ACC112 (cell line): ENCODE results near the gene AHRR.
"Not testable (repeated sequence)": the region's sequence is repeated elsewhere in the genome, so short reads cannot be mapped to it uniquely, and the experiment has no call there.

Experiments used
- H2AFZ ChIP-seq: fragments of 200-600 bp; sonication (generic); one replicate; pipeline ENCODE4 v1.6.0; 2017; ENCODE audit warnings: antibody characterized with exemption, low read length; ENCODE audit not compliant: unreplicated experiment
- H3K27ac ChIP-seq: fragments of 200-600 bp; sonication (generic); 2 replicates; pipeline ENCODE4 v1.5.1; 2014; ENCODE audit warnings: low read depth, mild to moderate bottlenecking, antibody characterized with exemption, low read length, moderate library complexity
- H3K27me3 ChIP-seq: fragments of 200-600 bp; sonication (generic); 2 replicates; pipeline ENCODE4 v1.6.1; 2014; ENCODE audit warnings: mild to moderate bottlenecking, antibody characterized with exemption, low read length, moderate library complexity, mixed read lengths; ENCODE audit not compliant: insufficient read depth
- H3K36me3 ChIP-seq: fragments of 200-600 bp; sonication (generic); 2 replicates; pipeline ENCODE4 v1.6.1; 2016; ENCODE audit warnings: mild to moderate bottlenecking, antibody characterized with exemption, low read length, moderate library complexity, mixed read lengths; ENCODE audit not compliant: insufficient read depth
- H3K4me1 ChIP-seq: fragments of 200-600 bp; sonication (generic); one replicate; pipeline ENCODE4 v1.6.1; 2016; ENCODE audit warnings: low read length, mixed read lengths; ENCODE audit not compliant: insufficient read depth, unreplicated experiment, control insufficient read depth
- H3K4me3 ChIP-seq: fragments of 200-600 bp; sonication (generic); 2 replicates; pipeline ENCODE4 v1.5.1; 2014; ENCODE audit warnings: mild to moderate bottlenecking, low read depth, low read length
- H3K79me2 ChIP-seq: fragments of 200-600 bp; sonication (generic); one replicate; pipeline ENCODE4 v1.6.0; 2016; ENCODE audit warnings: low read length; ENCODE audit not compliant: control insufficient read depth, unreplicated experiment, insufficient read depth

AHRR gene

DNA sequence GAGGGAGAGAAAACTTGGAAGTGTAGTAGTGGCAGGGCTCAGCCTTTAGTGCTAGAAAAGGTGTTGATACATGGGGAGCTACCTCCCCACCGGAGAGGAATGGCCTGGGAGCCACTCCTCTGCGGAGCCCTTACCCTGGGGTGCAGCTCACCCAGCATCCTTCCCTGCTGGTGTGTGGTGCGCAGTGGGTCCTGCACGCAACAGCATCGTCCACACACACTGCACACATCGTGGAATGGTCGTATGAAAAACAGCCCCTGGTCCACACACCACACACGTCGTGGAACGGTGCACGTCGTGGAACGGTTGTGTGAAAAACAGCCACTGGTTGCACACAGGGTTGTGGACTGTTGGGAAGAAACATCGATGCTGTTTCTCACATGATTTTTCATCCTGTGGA is 16.1 kb upstream of the AHRR start:
- Histone ChIP-seq H3K4me3 (no peak overlapping the region), H3K79me2 (peaks cover 11% of the 10 kb centered on the region), H3K36me3 (no peaks in the 10 kb centered on the region), H3K4me1 (peaks cover 4% of the 10 kb centered on the region), H2AFZ (no peak overlapping the region), H3K27me3 (no peaks in the 10 kb centered on the region), H3K27ac (no peak overlapping the region)

DNA sequence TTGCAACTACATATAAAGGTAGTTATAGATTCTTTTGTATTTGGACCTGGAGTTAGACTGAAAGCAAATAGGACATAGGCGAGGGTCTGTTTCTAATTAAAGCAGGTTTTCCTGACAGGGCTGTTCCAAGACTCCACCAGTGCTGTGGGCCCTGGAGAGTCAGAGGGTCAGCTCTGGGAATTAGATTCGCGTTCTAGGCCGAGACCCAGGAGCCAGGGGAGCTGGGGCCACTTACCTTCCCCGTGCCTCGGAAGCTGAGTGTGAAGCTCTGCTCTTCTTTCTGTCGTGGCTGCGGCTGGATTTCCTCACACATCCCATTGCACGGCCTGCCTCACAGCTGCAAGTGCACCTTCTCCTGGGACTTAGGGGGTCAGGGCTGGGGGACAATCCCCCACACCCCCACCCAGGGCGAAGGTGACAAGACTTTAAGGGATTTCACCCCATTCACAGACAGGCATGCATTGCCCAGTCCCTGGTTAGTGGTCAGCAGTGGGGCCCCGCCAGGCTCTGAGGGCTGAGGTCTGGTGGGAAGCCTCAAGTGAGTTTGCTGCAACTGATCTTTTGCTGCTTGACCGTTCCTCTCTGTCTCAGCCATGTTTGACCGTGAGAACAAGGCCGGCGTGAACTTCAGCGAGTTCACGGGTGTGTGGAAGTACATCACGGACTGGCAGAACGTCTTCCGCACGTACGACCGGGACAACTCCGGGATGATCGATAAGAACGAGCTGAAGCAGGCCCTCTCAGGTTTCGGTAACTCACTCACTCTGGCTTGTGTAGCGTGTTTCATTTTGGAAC is 15.3 kb upstream of the AHRR start:
- no peak overlapping the region for H2AFZ ChIP-seq
- H3K27ac ChIP-seq, result no peak overlapping the region
- peaks cover 12% of the 10 kb centered on the region for H3K4me1 ChIP-seq
- H3K36me3 ChIP-seq, result no peaks in the 10 kb centered on the region
- H3K4me3 ChIP-seq, result no peak overlapping the region
- no peaks in the 10 kb centered on the region for H3K27me3 ChIP-seq
- H3K79me2 ChIP-seq, result peaks cover 11% of the 10 kb centered on the region

DNA sequence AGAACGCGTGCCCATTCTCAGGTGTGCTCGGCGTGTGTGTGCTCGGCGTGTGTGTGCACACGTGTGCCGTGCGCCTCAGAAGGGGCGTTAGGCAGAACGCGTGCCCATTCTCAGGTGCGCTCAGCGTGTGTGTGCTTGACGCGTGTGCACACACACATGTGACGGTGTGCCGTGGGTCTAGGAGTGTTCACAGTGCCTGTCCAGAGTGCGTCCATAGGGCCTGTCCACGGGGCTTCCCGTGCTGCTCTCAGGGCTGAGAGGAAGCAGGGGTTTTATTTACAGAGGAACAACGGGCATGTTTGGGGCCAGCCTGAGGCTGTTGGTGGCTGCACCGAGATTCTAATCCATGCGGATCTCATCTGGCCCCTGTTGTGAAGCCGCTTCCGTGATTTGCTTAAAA is 14.2 kb upstream of the AHRR start:
- H2AFZ ChIP-seq, result no peak overlapping the region
- H3K27ac ChIP-seq, result no peak overlapping the region
- no peak overlapping the region for H3K4me3 ChIP-seq
- peaks cover 14% of the 10 kb centered on the region for H3K4me1 ChIP-seq
- H3K27me3 ChIP-seq, result no peaks in the 10 kb centered on the region
- H3K36me3 ChIP-seq, result no peaks in the 10 kb centered on the region
- peaks cover 16% of the 10 kb centered on the region for H3K79me2 ChIP-seq

DNA sequence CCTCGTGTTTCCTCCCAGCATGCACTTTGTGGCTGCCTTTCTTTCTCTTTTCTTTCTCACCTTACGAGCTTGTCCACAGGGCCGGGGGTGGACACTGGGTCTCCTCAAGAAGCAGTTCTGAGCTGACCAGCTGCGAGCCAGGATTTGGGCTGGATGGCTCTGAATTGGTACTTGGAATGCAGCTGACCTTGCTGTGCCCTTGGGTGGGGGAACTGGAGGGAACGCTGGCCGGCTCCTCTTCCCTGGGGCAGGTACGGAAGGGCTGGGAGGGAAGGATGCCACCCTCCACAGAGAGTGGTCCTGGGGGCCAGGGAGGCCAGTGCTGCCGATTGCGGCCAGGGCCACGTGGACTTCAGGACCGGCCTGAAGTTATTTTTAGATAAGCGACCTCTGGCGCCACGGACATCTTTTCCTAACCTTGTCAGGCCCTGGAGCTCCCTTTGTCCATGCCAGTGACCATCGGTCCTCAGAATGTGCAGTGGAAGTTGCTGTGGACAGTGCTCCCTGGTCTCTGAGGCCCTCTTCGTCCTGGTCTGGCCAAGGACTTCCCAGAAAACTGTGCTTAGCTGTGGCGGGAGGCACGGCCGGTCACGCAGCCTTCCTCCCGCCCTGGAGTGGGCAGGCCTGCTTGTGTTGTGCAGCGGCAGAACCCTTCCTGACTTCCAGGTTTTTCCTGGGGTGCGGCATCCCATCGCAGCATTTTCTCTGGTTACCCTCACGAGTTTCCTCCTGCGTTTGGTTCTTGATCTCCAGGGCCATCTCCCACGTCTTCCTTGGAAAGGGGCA is 13.5 kb upstream of the AHRR start:
- Histone ChIP-seq H3K79me2 (peaks cover 16% of the 10 kb centered on the region), H3K36me3 (no peaks in the 10 kb centered on the region), H3K4me1 (peaks cover 14% of the 10 kb centered on the region), H3K27ac (no peak overlapping the region), H3K4me3 (no peak overlapping the region), H3K27me3 (no peaks in the 10 kb centered on the region), H2AFZ (no peak overlapping the region)

DNA sequence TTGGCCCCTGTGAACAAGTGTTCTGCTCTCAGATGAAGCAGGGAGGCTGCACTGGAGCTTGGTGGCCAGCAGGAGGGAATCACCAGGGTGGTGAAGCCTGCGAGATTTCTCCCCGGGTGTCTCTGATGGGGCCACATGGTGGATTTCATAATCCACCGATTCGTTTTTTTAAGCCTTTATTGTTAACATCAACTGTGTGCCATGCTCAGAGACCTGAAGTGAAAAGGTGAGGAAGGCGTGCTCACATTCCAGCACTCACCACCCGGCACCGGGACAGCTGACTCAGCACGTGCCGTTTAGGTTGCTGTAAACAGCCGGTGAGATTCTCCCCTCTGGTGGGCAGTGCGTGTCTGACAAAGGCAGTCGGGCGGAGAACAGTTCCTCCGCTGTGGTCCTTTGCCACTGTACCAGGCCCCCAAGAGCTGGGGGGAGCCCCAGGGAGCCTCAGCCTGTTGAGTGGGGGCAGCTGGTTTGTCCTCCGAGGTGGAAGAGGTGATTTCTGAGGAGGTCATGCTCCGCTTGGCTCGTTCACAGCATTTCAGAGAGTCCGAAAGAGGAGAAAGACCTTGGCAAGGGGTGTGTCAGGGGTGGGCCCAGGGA is 12.7 kb upstream of the AHRR start:
- no peak overlapping the region for H3K4me3 ChIP-seq
- peaks cover 14% of the 10 kb centered on the region for H3K79me2 ChIP-seq
- no peak overlapping the region; the same call in 1 of the 2 replicates for H3K27ac ChIP-seq
- H3K4me1 ChIP-seq, result peaks cover 14% of the 10 kb centered on the region
- H3K27me3 ChIP-seq, result no peaks in the 10 kb centered on the region
- H3K36me3 ChIP-seq, result no peaks in the 10 kb centered on the region
- H2AFZ ChIP-seq, result no peak overlapping the region

DNA sequence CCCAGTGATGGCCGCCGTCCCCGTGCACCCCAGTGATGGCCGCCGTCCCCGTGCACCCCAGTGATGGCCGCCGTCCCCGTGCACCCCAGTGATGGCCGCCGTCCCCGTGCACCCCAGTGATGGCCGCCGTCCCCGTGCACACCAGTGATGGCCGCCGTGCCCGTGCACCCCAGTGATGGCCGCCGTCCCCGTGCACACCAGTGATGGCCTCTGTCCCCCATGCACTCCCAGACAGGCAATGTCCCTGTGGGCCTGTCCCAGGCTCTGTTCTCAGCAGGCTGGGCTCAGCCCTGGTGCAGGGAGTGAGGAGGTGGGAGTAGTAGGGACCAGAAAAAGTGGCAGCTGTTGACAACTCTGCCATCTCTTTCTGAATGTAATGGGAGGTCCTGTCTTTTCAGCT is 11.7 kb upstream of the AHRR start:
- Histone ChIP-seq H3K4me1 (peaks cover 14% of the 10 kb centered on the region), H3K79me2 (peaks cover 14% of the 10 kb centered on the region)
- not testable (repeated sequence) for H3K4me3 ChIP-seq, H3K27ac ChIP-seq, H2AFZ ChIP-seq, H3K27me3 ChIP-seq, H3K36me3 ChIP-seq

DNA sequence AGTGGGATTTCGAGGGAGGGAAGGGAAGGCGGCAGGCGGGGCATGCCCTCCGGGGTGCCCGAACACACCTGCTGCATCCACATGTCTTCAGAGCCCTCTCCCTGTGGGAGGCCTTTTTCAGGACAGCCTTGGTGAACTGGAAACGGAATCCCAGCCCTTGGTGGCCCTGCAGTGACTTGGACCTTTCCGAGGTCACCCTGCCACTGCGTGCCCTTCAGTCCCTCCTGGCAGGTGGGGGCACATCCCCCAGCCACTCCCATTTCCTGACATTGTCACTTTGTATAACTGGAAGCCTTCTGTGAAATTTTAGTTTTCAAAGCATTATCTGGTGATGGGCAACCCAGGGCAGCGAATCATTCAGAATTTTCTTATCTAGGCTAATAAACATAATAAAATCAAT is 11.0 kb upstream of the AHRR start:
- Histone ChIP-seq H3K79me2 (peaks cover 14% of the 10 kb centered on the region), H3K4me1 (peaks cover 14% of the 10 kb centered on the region), H3K36me3 (0 out of 2 replicates have a peak, but pooled peaks cover 4% of the 10 kb centered on the region)

DNA sequence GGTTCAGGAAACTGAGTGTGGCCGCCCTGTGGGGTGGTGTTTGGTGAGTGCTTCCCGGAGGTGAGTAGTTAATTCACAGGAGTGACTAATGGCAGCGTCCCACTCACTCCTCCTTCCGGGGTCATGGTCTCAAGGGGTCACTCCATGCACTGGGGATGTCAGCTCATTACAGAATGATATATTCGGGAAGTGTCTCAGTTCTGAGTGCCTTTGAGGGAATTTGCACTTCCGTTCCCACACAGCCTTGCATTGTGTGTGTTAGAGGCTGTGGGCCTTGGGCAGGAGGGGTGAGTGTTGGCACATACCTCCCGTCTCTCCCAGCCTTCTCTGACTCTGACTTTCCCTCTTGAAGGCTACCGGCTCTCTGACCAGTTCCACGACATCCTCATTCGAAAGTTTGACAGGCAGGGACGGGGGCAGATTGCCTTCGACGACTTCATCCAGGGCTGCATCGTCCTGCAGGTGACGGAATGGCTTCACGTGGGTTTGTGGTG is 10.5 kb upstream of the AHRR start:
- peaks cover 14% of the 10 kb centered on the region for H3K4me1 ChIP-seq

More for the DNA sequence above, 11.0 kb upstream of the AHRR start:
- no peak overlapping the region for H3K4me3 ChIP-seq
- H3K27ac ChIP-seq, result peak overlapping the region; percentile 68; the same call in 1 of the 2 replicates
- no peak overlapping the region for H2AFZ ChIP-seq
- H3K27me3 ChIP-seq, result no peaks in the 10 kb centered on the region

DNA sequence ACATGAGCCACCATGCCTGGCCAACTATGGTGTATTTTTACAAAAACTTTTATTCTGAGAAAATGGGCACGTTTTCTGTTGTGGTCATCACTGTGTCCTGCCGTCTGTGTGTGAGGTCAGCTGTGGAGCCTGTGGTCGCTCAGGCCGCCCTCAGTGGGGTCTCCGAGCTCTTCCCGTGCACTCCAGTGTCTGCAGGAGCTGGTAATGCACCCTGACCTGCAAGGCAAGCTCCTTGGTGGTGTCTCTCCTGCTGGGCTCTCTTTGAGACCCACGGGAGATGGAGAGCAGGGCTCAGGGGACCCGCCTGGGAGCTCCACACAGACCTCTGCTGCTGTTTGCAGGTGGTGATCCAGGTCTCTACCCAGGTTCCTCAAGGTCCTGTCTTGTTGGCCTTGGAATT is 9.6 kb upstream of the AHRR start:
- Histone ChIP-seq H3K4me3 (no peak overlapping the region), H3K27me3 (no peaks in the 10 kb centered on the region), H3K4me1 (peaks cover 14% of the 10 kb centered on the region), H3K79me2 (peaks cover 14% of the 10 kb centered on the region), H3K36me3 (0 out of 2 replicates have a peak, but pooled peaks cover 4% of the 10 kb centered on the region), H3K27ac (peak overlapping the region; percentile 68; the same call in 1 of the 2 replicates), H2AFZ (no peak overlapping the region)

More for the DNA sequence above, 10.5 kb upstream of the AHRR start:
- Histone ChIP-seq H3K27ac (peak overlapping the region; percentile 68), H3K36me3 (0 out of 2 replicates have a peak, but pooled peaks cover 4% of the 10 kb centered on the region), H3K79me2 (peaks cover 14% of the 10 kb centered on the region), H3K27me3 (no peaks in the 10 kb centered on the region), H2AFZ (no peak overlapping the region), H3K4me3 (no peak overlapping the region)

DNA sequence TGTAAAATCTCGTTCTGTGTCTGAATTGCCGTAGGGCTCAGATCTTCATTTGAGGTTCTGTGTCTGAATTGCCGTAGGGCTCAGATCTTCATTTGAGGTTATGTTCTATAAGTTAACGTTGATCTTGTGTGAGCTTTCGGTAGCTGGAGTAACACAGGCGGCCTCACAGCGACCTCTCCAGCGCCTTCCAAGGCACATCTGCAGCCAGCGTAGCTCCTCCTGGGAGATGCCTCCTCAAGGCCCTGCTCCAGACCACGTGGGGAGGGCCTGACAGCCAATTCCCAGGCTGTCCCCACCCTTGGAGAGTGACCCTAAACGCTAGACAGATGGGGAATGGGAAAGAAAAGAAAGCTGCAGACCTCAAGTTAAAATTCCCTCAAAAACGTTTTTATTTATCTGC is 8.7 kb upstream of the AHRR start:
- H3K36me3 ChIP-seq, result 0 out of 2 replicates have a peak, but pooled peaks cover 4% of the 10 kb centered on the region
- H3K27ac ChIP-seq, result no peak overlapping the region
- no peak overlapping the region for H3K4me3 ChIP-seq
- peaks cover 14% of the 10 kb centered on the region for H3K4me1 ChIP-seq
- H3K79me2 ChIP-seq, result peaks cover 14% of the 10 kb centered on the region
- no peak overlapping the region for H2AFZ ChIP-seq
- H3K27me3 ChIP-seq, result no peaks in the 10 kb centered on the region
